Activated naive CD4-positive, alpha-beta T cell treated with anti-CD3 and anti-CD28 coated beads, Interleukin-2, amount 10 ng/mL, durations not matched to agents 7 days and 5 days (primary cell): ENCODE results near the gene CAMK2N2.

Source experiments
- CTCF ChIA-PET: fragments of 350-600 bp; sonication (Branson Sonifier 250); formaldehyde crosslinking; loops from one replicate; lab custom pipeline; 2021; ENCODE audit warnings: antibody characterized with exemption; lab: Charles Lee
- DNase-seq: peaks from one replicate; pipeline ENCODE4 v3.0.0-alpha.2; 2020
- H3K27ac Mint-ChIP-seq: one replicate; pipeline ENCODE4 v1.8.0; 2021; ENCODE audit warnings: mild to moderate bottlenecking, moderate library complexity, mixed read lengths
- H3K27me3 Mint-ChIP-seq: one replicate; pipeline ENCODE4 v1.8.0; 2021; ENCODE audit warnings: mild to moderate bottlenecking, mixed read lengths
- H3K36me3 Mint-ChIP-seq: one replicate; pipeline ENCODE4 v1.8.0; 2021; ENCODE audit warnings: mixed read lengths
- H3K4me1 Mint-ChIP-seq: one replicate; pipeline ENCODE4 v1.8.0; 2021; ENCODE audit warnings: mixed read lengths
- H3K4me3 Mint-ChIP-seq: one replicate; pipeline ENCODE4 v1.8.0; 2021; ENCODE audit warnings: mild to moderate bottlenecking, moderate library complexity, mixed read lengths
- H3K9me3 Mint-ChIP-seq: one replicate; pipeline ENCODE4 v1.8.0; 2021; ENCODE audit warnings: mixed read lengths

Gene CAMK2N2

GRCh38 chr3:184241141-184241446, 20.3 kb downstream of the CAMK2N2 start:
- peaks cover 9% of the 10 kb centered on the region for H3K36me3 Mint-ChIP-seq

GRCh38 chr3:184240384-184241140, 20.8 kb downstream of the CAMK2N2 start:
- CTCF ChIA-PET, result interaction anchor here (1.1 to 6.5 kb wide), 5 partner anchors 9 to 345 kb away, joined by 3 to 58 read pairs (median 3); partner anchors contain the start of genes EEF1AKMT4 and VWA5B2
- Mint-ChIP-seq H3K9me3 (no peaks in the 10 kb centered on the region), H3K4me3 (no peak overlapping the region)

More at GRCh38 chr3:184241141-184241446, 20.3 kb downstream of the CAMK2N2 start:
- H3K27ac Mint-ChIP-seq, result no peak overlapping the region
- CTCF ChIA-PET, result interaction anchor here (1.1 to 6.5 kb wide), 4 partner anchors 9 to 345 kb away, joined by 3 to 58 read pairs (median 4); partner anchors contain the start of genes EEF1AKMT4 and VWA5B2
- DNase-seq, result no peak
- peaks cover 2% of the 10 kb centered on the region for H3K4me1 Mint-ChIP-seq
- H3K9me3 Mint-ChIP-seq, result no peaks in the 10 kb centered on the region
- H3K4me3 Mint-ChIP-seq, result no peak overlapping the region
- peaks cover 5% of the 10 kb centered on the region for H3K27me3 Mint-ChIP-seq

GRCh38 chr3:184239708-184240107, 21.6 kb downstream of the CAMK2N2 start:
- DNase-seq, result no peak
- no peaks in the 10 kb centered on the region for H3K9me3 Mint-ChIP-seq
- peaks cover 14% of the 10 kb centered on the region for H3K27me3 Mint-ChIP-seq
- no peak overlapping the region for H3K4me3 Mint-ChIP-seq
- CTCF ChIA-PET, result interaction anchor here (1.2 to 6.5 kb wide), 2 partner anchors 12 kb away, joined by 3 to 58 read pairs; partner anchors contain the start of gene VWA5B2
- peaks cover 4% of the 10 kb centered on the region for H3K36me3 Mint-ChIP-seq
- no peaks in the 10 kb centered on the region for H3K4me1 Mint-ChIP-seq
- H3K27ac Mint-ChIP-seq, result no peak overlapping the region

More at GRCh38 chr3:184240384-184241140, 20.8 kb downstream of the CAMK2N2 start:
- no peaks in the 10 kb centered on the region for H3K4me1 Mint-ChIP-seq
- peaks cover 9% of the 10 kb centered on the region for H3K36me3 Mint-ChIP-seq
- peaks cover 6% of the 10 kb centered on the region for H3K27me3 Mint-ChIP-seq
- DNase-seq, result peak; percentile 42
- no peak overlapping the region for H3K27ac Mint-ChIP-seq

- CTCF ChIA-PET, result interaction anchor here (6.5 kb wide), 1 partner anchor 12 kb away, joined by 58 read pairs; the partner anchor contains the start of gene VWA5B2
- Mint-ChIP-seq H3K4me1 (no peaks in the 10 kb centered on the region), H3K36me3 (peaks cover 4% of the 10 kb centered on the region), H3K27me3 (peaks cover 16% of the 10 kb centered on the region), H3K4me3 (no peak overlapping the region), H3K27ac (no peak overlapping the region), H3K9me3 (no peaks in the 10 kb centered on the region)
- no peak for DNase-seq
These were observed 22.1 kb downstream of the CAMK2N2 start for GRCh38 chr3:184239221-184239620.

GRCh38 chr3:184238246-184238818, 23.0 kb downstream of the CAMK2N2 start:
- H3K4me1 Mint-ChIP-seq, result no peaks in the 10 kb centered on the region
- no peak overlapping the region for H3K27ac Mint-ChIP-seq
- no peak for DNase-seq
- H3K36me3 Mint-ChIP-seq, result no peaks in the 10 kb centered on the region
- no peaks in the 10 kb centered on the region for H3K9me3 Mint-ChIP-seq
- H3K27me3 Mint-ChIP-seq, result peaks cover 25% of the 10 kb centered on the region
- H3K4me3 Mint-ChIP-seq, result no peak overlapping the region
- CTCF ChIA-PET, result interaction anchor here (6.5 kb wide), 1 partner anchor 11 kb away, joined by 58 read pairs; the partner anchor contains the start of gene VWA5B2

GRCh38 chr3:184237807-184238206, 23.5 kb downstream of the CAMK2N2 start:
- Mint-ChIP-seq H3K27me3 (peaks cover 30% of the 10 kb centered on the region), H3K9me3 (no peaks in the 10 kb centered on the region), H3K36me3 (no peaks in the 10 kb centered on the region), H3K4me3 (no peak overlapping the region), H3K4me1 (no peaks in the 10 kb centered on the region), H3K27ac (no peak overlapping the region)
- CTCF ChIA-PET, result interaction anchor here (6.5 kb wide), 1 partner anchor 10 kb away, joined by 58 read pairs; the partner anchor contains the start of gene VWA5B2
- DNase-seq, result no peak

GRCh38 chr3:184237211-184237610, 24.1 kb downstream of the CAMK2N2 start:
- CTCF ChIA-PET, result interaction anchor here (0.6 to 6.5 kb wide), 4 partner anchors 10 to 133 kb away, joined by 3 to 58 read pairs (median 4); partner anchors contain the start of gene VWA5B2
- Mint-ChIP-seq H3K27me3 (peaks cover 36% of the 10 kb centered on the region), H3K36me3 (no peaks in the 10 kb centered on the region), H3K9me3 (no peaks in the 10 kb centered on the region), H3K4me1 (no peaks in the 10 kb centered on the region), H3K4me3 (no peak overlapping the region), H3K27ac (no peak overlapping the region)
- no peak for DNase-seq

GRCh38 chr3:184236636-184237035, 24.7 kb downstream of the CAMK2N2 start:
- Mint-ChIP-seq H3K4me3 (no peak overlapping the region), H3K36me3 (no peaks in the 10 kb centered on the region), H3K27ac (no peak overlapping the region), H3K9me3 (no peaks in the 10 kb centered on the region), H3K27me3 (peaks cover 42% of the 10 kb centered on the region), H3K4me1 (no peaks in the 10 kb centered on the region)
- CTCF ChIA-PET, result interaction anchor here (0.6 to 6.5 kb wide), 4 partner anchors 9 to 133 kb away, joined by 3 to 58 read pairs (median 4); partner anchors contain the start of gene VWA5B2
- DNase-seq, result no peak

GRCh38 chr3:184236033-184236410, 25.3 kb downstream of the CAMK2N2 start:
- CTCF ChIA-PET, result interaction anchor here (1.2 to 6.5 kb wide), 3 partner anchors 8 to 53 kb away, joined by 3 to 58 read pairs (median 3); partner anchors contain the start of gene VWA5B2
- Mint-ChIP-seq H3K36me3 (no peaks in the 10 kb centered on the region), H3K9me3 (no peaks in the 10 kb centered on the region), H3K27ac (no peak overlapping the region), H3K4me1 (peaks cover 5% of the 10 kb centered on the region), H3K4me3 (no peak overlapping the region), H3K27me3 (peaks cover 48% of the 10 kb centered on the region)
- DNase-seq, result no peak

- Mint-ChIP-seq H3K9me3 (no peaks in the 10 kb centered on the region), H3K27ac (no peak overlapping the region), H3K4me1 (peaks cover 8% of the 10 kb centered on the region), H3K36me3 (no peaks in the 10 kb centered on the region), H3K4me3 (no peak overlapping the region), H3K27me3 (peaks cover 53% of the 10 kb centered on the region)
- DNase-seq, result no peak
- CTCF ChIA-PET, result interaction anchor here (6.5 kb wide), 1 partner anchor 8 kb away, joined by 58 read pairs; the partner anchor contains the start of gene VWA5B2
These were observed 25.8 kb downstream of the CAMK2N2 start for GRCh38 chr3:184235381-184236032.

GRCh38 chr3:184234671-184235380, 26.5 kb downstream of the CAMK2N2 start:
- H3K27ac Mint-ChIP-seq, result no peak overlapping the region
- no peaks in the 10 kb centered on the region for H3K36me3 Mint-ChIP-seq
- CTCF ChIA-PET, result no interaction called here
- H3K9me3 Mint-ChIP-seq, result no peaks in the 10 kb centered on the region
- H3K4me3 Mint-ChIP-seq, result no peak overlapping the region
- H3K27me3 Mint-ChIP-seq, result peaks cover 59% of the 10 kb centered on the region
- H3K4me1 Mint-ChIP-seq, result peaks cover 8% of the 10 kb centered on the region
- DNase-seq, result no peak

- CTCF ChIA-PET, result no interaction called here
- H3K4me3 Mint-ChIP-seq, result no peak overlapping the region
- H3K4me1 Mint-ChIP-seq, result peaks cover 8% of the 10 kb centered on the region
- H3K27ac Mint-ChIP-seq, result no peak overlapping the region
- H3K36me3 Mint-ChIP-seq, result no peaks in the 10 kb centered on the region
- H3K9me3 Mint-ChIP-seq, result no peaks in the 10 kb centered on the region
- DNase-seq, result no peak
- peaks cover 65% of the 10 kb centered on the region for H3K27me3 Mint-ChIP-seq
These were observed 27.1 kb downstream of the CAMK2N2 start for GRCh38 chr3:184234224-184234623.

- Mint-ChIP-seq H3K4me1 (peaks cover 9% of the 10 kb centered on the region), H3K27ac (no peak overlapping the region), H3K27me3 (peaks cover 75% of the 10 kb centered on the region), H3K9me3 (no peaks in the 10 kb centered on the region), H3K36me3 (no peaks in the 10 kb centered on the region), H3K4me3 (no peak overlapping the region)
- no peak for DNase-seq
- CTCF ChIA-PET, result interaction anchor here (0.6 kb wide), 1 partner anchor 494 kb away, joined by 3 read pairs; no protein-coding TSS in a partner anchor
These were observed 28.1 kb downstream of the CAMK2N2 start for GRCh38 chr3:184233127-184233843.
